ENCODE data around the gene C17orf58. TPM values are rescaled to one million over a fixed set of nuclear protein-coding genes. Genes with fewer than 3 reads are reported as not detected.
A peak's percentile ranks its signal among the peaks of the same experiment; 100 is the strongest.

Gene C17orf58
- total RNA-seq, 4 donors from 2014 or later = 6.4 to 10.7 (median 7.2) TPM

- TF ChIP-seq CTCF (IDR thresholded peaks at IDR 0.05) = no peak
- no peak for TF ChIP-seq POLR2A (IDR thresholded peaks at IDR 0.05)
- Histone ChIP-seq H3K9me3 (no peaks in the 10 kb centered on the region), H3K4me3 (no peak overlapping the region), H3K27ac (no peak overlapping the region), H3K36me3 (no peaks in the 10 kb centered on the region), H3K4me1 (peaks cover 0 to 9% (median 0%) of the 10 kb centered on the region in 3 donors), H3K27me3 (no peaks in the 10 kb centered on the region)
- intact Hi-C loops (cut with DNase I) = no loop called here
- no peak for DNase-seq
Observed at GRCh38 chr17:68013385-68013784, 17.1 kb upstream of the C17orf58 start.

- peak overlapping the region in 1 of 4 donors; percentile 32 for H3K4me3 ChIP-seq
- 26 to 38% methylated on average over 15 to 18 of the region's 20 CpGs for WGBS, 2 donors
- TF ChIP-seq POLR2A (IDR thresholded peaks at IDR 0.05) (no peak), CTCF (IDR thresholded peaks at IDR 0.05) (peak in 5 of 6 experiments; percentile 54 to 63 (median 59))
- H3K9me3 ChIP-seq = no peaks in the 10 kb centered on the region
- no peak for DNase-seq
- H3K27ac ChIP-seq = no peak overlapping the region
- H3K4me1 ChIP-seq = peaks cover 0 to 9% (median 0%) of the 10 kb centered on the region in 3 donors
- intact Hi-C loops (cut with DNase I) = no loop called here
- H3K36me3 ChIP-seq = no peaks in the 10 kb centered on the region
- no peaks in the 10 kb centered on the region for H3K27me3 ChIP-seq
Observed at GRCh38 chr17:68011199-68011665, 15.0 kb upstream of the C17orf58 start.

GRCh38 chr17:68006797-68007196 lies 10.5 kb upstream of the C17orf58 start:
- TF ChIP-seq CTCF (IDR thresholded peaks at IDR 0.05) = no peak
- no peak for TF ChIP-seq POLR2A (IDR thresholded peaks at IDR 0.05)
- no peaks in the 10 kb centered on the region for H3K36me3 ChIP-seq
- no peak overlapping the region for H3K27ac ChIP-seq
- intact Hi-C loops (cut with DNase I) = no loop called here
- 38 to 58% methylated on average over 3 to 6 of the region's 6 CpGs for WGBS, 2 donors
- no peaks in the 10 kb centered on the region for H3K27me3 ChIP-seq
- no peaks in the 10 kb centered on the region for H3K9me3 ChIP-seq
- no peak for DNase-seq
- peaks cover 0 to 4% (median 0%) of the 10 kb centered on the region in 3 donors for H3K4me1 ChIP-seq
- no peak overlapping the region for H3K4me3 ChIP-seq

GRCh38 chr17:68004201-68004600 lies 7.9 kb upstream of the C17orf58 start:
- no peak for DNase-seq
- Histone ChIP-seq H3K27me3 (no peaks in the 10 kb centered on the region), H3K4me1 (no peaks in the 10 kb centered on the region), H3K9me3 (no peaks in the 10 kb centered on the region), H3K36me3 (no peaks in the 10 kb centered on the region), H3K4me3 (no peak overlapping the region), H3K27ac (no peak overlapping the region)
- no peak for TF ChIP-seq POLR2A (IDR thresholded peaks at IDR 0.05)
- no peak for TF ChIP-seq CTCF (IDR thresholded peaks at IDR 0.05)
- 82 to 86% methylated on average over 3 of the region's 3 CpGs for WGBS, 2 donors
- intact Hi-C loops (cut with DNase I) = no loop called here

GRCh38 chr17:67999291-67999911 lies 3.1 kb upstream of the C17orf58 start:
- no peak for TF ChIP-seq CTCF (IDR thresholded peaks at IDR 0.05)
- TF ChIP-seq POLR2A (IDR thresholded peaks at IDR 0.05) = no peak
- H3K4me3 ChIP-seq = no peak overlapping the region
- no peaks in the 10 kb centered on the region for H3K9me3 ChIP-seq
- no peak overlapping the region for H3K27ac ChIP-seq
- DNase-seq = no peak
- intact Hi-C loops (cut with DNase I) = no loop called here
- H3K4me1 ChIP-seq = peaks cover 6 to 23% (median 17%) of the 10 kb centered on the region in 3 donors
- H3K27me3 ChIP-seq = no peaks in the 10 kb centered on the region
- H3K36me3 ChIP-seq = no peaks in the 10 kb centered on the region
- 90 to 94% methylated on average over 3 of the region's 3 CpGs for WGBS, 2 donors
